ENCODE measurements around the gene AOPEP.

GRCh38 chr9:94799578-94800264 lies 73.2 kb downstream of the AOPEP start:
- TF ChIP-seq, protein P1, sequence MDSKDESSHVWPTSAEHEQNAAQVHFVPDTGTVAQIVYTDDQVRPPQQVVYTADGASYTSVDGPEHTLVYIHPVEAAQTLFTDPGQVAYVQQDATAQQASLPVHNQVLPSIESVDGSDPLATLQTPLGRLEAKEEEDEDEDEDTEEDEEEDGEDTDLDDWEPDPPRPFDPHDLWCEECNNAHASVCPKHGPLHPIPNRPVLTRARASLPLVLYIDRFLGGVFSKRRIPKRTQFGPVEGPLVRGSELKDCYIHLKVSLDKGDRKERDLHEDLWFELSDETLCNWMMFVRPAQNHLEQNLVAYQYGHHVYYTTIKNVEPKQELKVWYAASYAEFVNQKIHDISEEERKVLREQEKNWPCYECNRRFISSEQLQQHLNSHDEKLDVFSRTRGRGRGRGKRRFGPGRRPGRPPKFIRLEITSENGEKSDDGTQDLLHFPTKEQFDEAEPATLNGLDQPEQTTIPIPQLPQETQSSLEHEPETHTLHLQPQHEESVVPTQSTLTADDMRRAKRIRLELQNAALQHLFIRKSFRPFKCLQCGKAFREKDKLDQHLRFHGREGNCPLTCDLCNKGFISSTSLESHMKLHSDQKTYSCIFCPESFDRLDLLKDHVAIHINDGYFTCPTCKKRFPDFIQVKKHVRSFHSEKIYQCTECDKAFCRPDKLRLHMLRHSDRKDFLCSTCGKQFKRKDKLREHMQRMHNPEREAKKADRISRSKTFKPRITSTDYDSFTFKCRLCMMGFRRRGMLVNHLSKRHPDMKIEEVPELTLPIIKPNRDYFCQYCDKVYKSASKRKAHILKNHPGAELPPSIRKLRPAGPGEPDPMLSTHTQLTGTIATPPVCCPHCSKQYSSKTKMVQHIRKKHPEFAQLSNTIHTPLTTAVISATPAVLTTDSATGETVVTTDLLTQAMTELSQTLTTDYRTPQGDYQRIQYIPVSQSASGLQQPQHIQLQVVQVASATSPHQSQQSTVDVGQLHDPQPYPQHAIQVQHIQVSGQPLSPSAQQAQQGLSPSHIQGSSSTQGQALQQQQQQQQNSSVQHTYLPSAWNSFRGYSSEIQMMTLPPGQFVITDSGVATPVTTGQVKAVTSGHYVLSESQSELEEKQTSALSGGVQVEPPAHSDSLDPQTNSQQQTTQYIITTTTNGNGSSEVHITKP (CRISPR knock-in tag; IDR thresholded peaks at IDR 0.05; ENCODE audit: low read depth): no peak
- TF ChIP-seq HOXA5 (CRISPR knock-in tag; IDR thresholded peaks at IDR 0.05) (no peak), CTCF (CRISPR knock-in tag; IDR thresholded peaks at IDR 0.05) (no peak), TAF1 (CRISPR knock-in tag; IDR thresholded peaks at IDR 0.05) (no peak), ARHGAP35 (CRISPR knock-in tag; IDR thresholded peaks at IDR 0.05; ENCODE audit: borderline replicate concordance) (no peak), EP300 (IDR thresholded peaks at IDR 0.05; ENCODE audit: low read depth in 2 of 2, low read length in 2 of 2) (no peak), EP300 (CRISPR knock-in tag; IDR thresholded peaks at IDR 0.05; ENCODE audit: borderline replicate concordance) (no peak), KLF9 (CRISPR knock-in tag; IDR thresholded peaks at IDR 0.05; ENCODE audit: low read depth) (no peak), UBTF (CRISPR knock-in tag; IDR thresholded peaks at IDR 0.05) (no peak), POLR2A (IDR thresholded peaks at IDR 0.05; ENCODE audit: insufficient read depth in 1 of 2, low read depth in 2 of 2, low read length in 2 of 2) (no peak), ZNF350 (CRISPR knock-in tag; IDR thresholded peaks at IDR 0.05; ENCODE audit: borderline replicate concordance, low read depth) (no peak)
- TF ChIP-seq, protein P2, sequence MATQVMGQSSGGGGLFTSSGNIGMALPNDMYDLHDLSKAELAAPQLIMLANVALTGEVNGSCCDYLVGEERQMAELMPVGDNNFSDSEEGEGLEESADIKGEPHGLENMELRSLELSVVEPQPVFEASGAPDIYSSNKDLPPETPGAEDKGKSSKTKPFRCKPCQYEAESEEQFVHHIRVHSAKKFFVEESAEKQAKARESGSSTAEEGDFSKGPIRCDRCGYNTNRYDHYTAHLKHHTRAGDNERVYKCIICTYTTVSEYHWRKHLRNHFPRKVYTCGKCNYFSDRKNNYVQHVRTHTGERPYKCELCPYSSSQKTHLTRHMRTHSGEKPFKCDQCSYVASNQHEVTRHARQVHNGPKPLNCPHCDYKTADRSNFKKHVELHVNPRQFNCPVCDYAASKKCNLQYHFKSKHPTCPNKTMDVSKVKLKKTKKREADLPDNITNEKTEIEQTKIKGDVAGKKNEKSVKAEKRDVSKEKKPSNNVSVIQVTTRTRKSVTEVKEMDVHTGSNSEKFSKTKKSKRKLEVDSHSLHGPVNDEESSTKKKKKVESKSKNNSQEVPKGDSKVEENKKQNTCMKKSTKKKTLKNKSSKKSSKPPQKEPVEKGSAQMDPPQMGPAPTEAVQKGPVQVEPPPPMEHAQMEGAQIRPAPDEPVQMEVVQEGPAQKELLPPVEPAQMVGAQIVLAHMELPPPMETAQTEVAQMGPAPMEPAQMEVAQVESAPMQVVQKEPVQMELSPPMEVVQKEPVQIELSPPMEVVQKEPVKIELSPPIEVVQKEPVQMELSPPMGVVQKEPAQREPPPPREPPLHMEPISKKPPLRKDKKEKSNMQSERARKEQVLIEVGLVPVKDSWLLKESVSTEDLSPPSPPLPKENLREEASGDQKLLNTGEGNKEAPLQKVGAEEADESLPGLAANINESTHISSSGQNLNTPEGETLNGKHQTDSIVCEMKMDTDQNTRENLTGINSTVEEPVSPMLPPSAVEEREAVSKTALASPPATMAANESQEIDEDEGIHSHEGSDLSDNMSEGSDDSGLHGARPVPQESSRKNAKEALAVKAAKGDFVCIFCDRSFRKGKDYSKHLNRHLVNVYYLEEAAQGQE (IDR thresholded peaks at IDR 0.05; ENCODE audit: borderline replicate concordance in 1 of 2, low read depth in 1 of 2, low read length in 2 of 2): no peak
